Activated T-cell treated with anti-CD3 and anti-CD28 coated beads, Interleukin-2, amount 50 U/mL, for 24 hours (primary cell): ENCODE measurements around the gene TANGO2.

Source experiments
- DNase-seq: peaks from one replicate; pipeline ENCODE4 v3.0.0-alpha.2; 2020
- H3K27ac Mint-ChIP-seq: 2 replicates; pipeline ENCODE4 v1.8.0; 2020; ENCODE audit warnings: mild to moderate bottlenecking, mixed read lengths
- H3K27me3 Mint-ChIP-seq: 2 replicates; pipeline ENCODE4 v1.8.0; 2020; ENCODE audit warnings: mixed read lengths
- H3K36me3 Mint-ChIP-seq: 2 replicates; pipeline ENCODE4 v1.8.0; 2020; ENCODE audit warnings: low read depth, mixed read lengths
- H3K4me1 Mint-ChIP-seq: 2 replicates; pipeline ENCODE4 v1.8.0; 2020; ENCODE audit warnings: low read depth, mixed read lengths
- H3K4me3 Mint-ChIP-seq: 2 replicates; pipeline ENCODE4 v1.8.0; 2020; ENCODE audit warnings: mild to moderate bottlenecking, moderate library complexity, mixed read lengths
- H3K9me3 Mint-ChIP-seq: 2 replicates; pipeline ENCODE4 v1.8.0; 2020; ENCODE audit warnings: mixed read lengths

Gene TANGO2

GRCh38 chr22:20011123-20011992 is 9.6 kb upstream of the TANGO2 start:
- Mint-ChIP-seq H3K4me1 (peaks cover 1% of the 10 kb centered on the region), H3K9me3 (no peaks in the 10 kb centered on the region), H3K4me3 (no peak overlapping the region), H3K27ac (no peak overlapping the region), H3K27me3 (peaks cover 11% of the 10 kb centered on the region), H3K36me3 (no peaks in the 10 kb centered on the region)
- no peak for DNase-seq

GRCh38 chr22:20011993-20012740 is 8.7 kb upstream of the TANGO2 start:
- Mint-ChIP-seq H3K27me3 (peaks cover 11% of the 10 kb centered on the region), H3K9me3 (no peaks in the 10 kb centered on the region), H3K4me1 (peaks cover 3% of the 10 kb centered on the region), H3K27ac (no peak overlapping the region), H3K36me3 (no peaks in the 10 kb centered on the region), H3K4me3 (no peak overlapping the region)
- DNase-seq, result no peak

- Mint-ChIP-seq H3K4me3 (no peak overlapping the region), H3K27me3 (peaks cover 15% of the 10 kb centered on the region), H3K4me1 (peaks cover 8% of the 10 kb centered on the region), H3K27ac (no peak overlapping the region), H3K9me3 (no peaks in the 10 kb centered on the region), H3K36me3 (no peaks in the 10 kb centered on the region)
- DNase-seq, result no peak
Measured at GRCh38 chr22:20012741-20013331, 8.1 kb upstream of the TANGO2 start.

GRCh38 chr22:20013382-20013871 is 7.5 kb upstream of the TANGO2 start:
- peak; percentile 48 for DNase-seq
- Mint-ChIP-seq H3K4me1 (peaks cover 8% of the 10 kb centered on the region), H3K9me3 (no peaks in the 10 kb centered on the region)

GRCh38 chr22:20014526-20015186 is 6.3 kb upstream of the TANGO2 start:
- no peaks in the 10 kb centered on the region for H3K9me3 Mint-ChIP-seq
- no peak overlapping the region for H3K4me3 Mint-ChIP-seq
- H3K36me3 Mint-ChIP-seq, result no peaks in the 10 kb centered on the region
- peaks cover 20% of the 10 kb centered on the region for H3K27me3 Mint-ChIP-seq
- H3K27ac Mint-ChIP-seq, result no peak overlapping the region
- no peak for DNase-seq
- H3K4me1 Mint-ChIP-seq, result peaks cover 8% of the 10 kb centered on the region

More at GRCh38 chr22:20013382-20013871, 7.5 kb upstream of the TANGO2 start:
- H3K27me3 Mint-ChIP-seq, result peaks cover 16% of the 10 kb centered on the region
- H3K36me3 Mint-ChIP-seq, result no peaks in the 10 kb centered on the region
- H3K4me3 Mint-ChIP-seq, result no peak overlapping the region
- no peak overlapping the region for H3K27ac Mint-ChIP-seq

- peaks cover 11% of the 10 kb centered on the region for H3K4me1 Mint-ChIP-seq
- H3K36me3 Mint-ChIP-seq, result no peaks in the 10 kb centered on the region
- no peak for DNase-seq
- peak overlapping the region; percentile 52 for H3K4me3 Mint-ChIP-seq
- H3K9me3 Mint-ChIP-seq, result no peaks in the 10 kb centered on the region
- H3K27ac Mint-ChIP-seq, result no peak overlapping the region
- H3K27me3 Mint-ChIP-seq, result peaks cover 20% of the 10 kb centered on the region
Measured at GRCh38 chr22:20015187-20015625, 5.7 kb upstream of the TANGO2 start.

- peak; percentile 67 for DNase-seq
- H3K4me1 Mint-ChIP-seq, result peaks cover 16% of the 10 kb centered on the region
- peaks cover 1% of the 10 kb centered on the region for H3K36me3 Mint-ChIP-seq
- no peaks in the 10 kb centered on the region for H3K9me3 Mint-ChIP-seq
- H3K4me3 Mint-ChIP-seq, result peak overlapping the region; percentile 33
- no peak overlapping the region for H3K27ac Mint-ChIP-seq
- peaks cover 20% of the 10 kb centered on the region for H3K27me3 Mint-ChIP-seq
Measured at GRCh38 chr22:20015971-20016733, 4.8 kb upstream of the TANGO2 start.

- Mint-ChIP-seq H3K27ac (peak within 1 kb of the TSS; percentile 68), H3K4me3 (peak within 1 kb of the TSS; percentile 79)
- DNase-seq, result peak; percentile 96
Measured at GRCh38 chr22:20016734-20017621, 3.9 kb upstream of the TANGO2 start, which contains the start of gene ARVCF. TSS of gene ARVCF (minus strand) at chr22:20016823. CDS start at chr22:19990794, 26,029 bp downstream.

GRCh38 chr22:20017622-20017958 is 3.3 kb upstream of the TANGO2 start:
- Mint-ChIP-seq H3K9me3 (no peaks in the 10 kb centered on the region), H3K27me3 (peaks cover 20% of the 10 kb centered on the region), H3K36me3 (peaks cover 10% of the 10 kb centered on the region), H3K27ac (no peak overlapping the region), H3K4me3 (peak overlapping the region; percentile 79), H3K4me1 (peaks cover 25% of the 10 kb centered on the region)
- no peak for DNase-seq

More at GRCh38 chr22:20016734-20017621, 3.9 kb upstream of the TANGO2 start, which contains the start of gene ARVCF:
- Mint-ChIP-seq H3K4me1 (peaks cover 19% of the 10 kb centered on the region), H3K9me3 (no peaks in the 10 kb centered on the region), H3K36me3 (peaks cover 8% of the 10 kb centered on the region), H3K27me3 (peaks cover 20% of the 10 kb centered on the region)

- peak overlapping the region; percentile 79 for H3K4me3 Mint-ChIP-seq
- peaks cover 11% of the 10 kb centered on the region for H3K36me3 Mint-ChIP-seq
- H3K27ac Mint-ChIP-seq, result no peak overlapping the region
Measured at GRCh38 chr22:20018001-20018400, 2.9 kb upstream of the TANGO2 start.

GRCh38 chr22:20019661-20020532 is 1.0 kb upstream of the TANGO2 start:
- Mint-ChIP-seq H3K9me3 (no peaks in the 10 kb centered on the region), H3K27ac (peak overlapping the region; percentile 61)

More at GRCh38 chr22:20018001-20018400, 2.9 kb upstream of the TANGO2 start:
- DNase-seq, result no peak
- peaks cover 20% of the 10 kb centered on the region for H3K27me3 Mint-ChIP-seq
- no peaks in the 10 kb centered on the region for H3K9me3 Mint-ChIP-seq
- H3K4me1 Mint-ChIP-seq, result peaks cover 30% of the 10 kb centered on the region

More at GRCh38 chr22:20019661-20020532, 1.0 kb upstream of the TANGO2 start:
- Mint-ChIP-seq H3K36me3 (peaks cover 16% of the 10 kb centered on the region), H3K4me1 (peaks cover 34% of the 10 kb centered on the region), H3K27me3 (peaks cover 16% of the 10 kb centered on the region), H3K4me3 (peak overlapping the region; percentile 93)
- DNase-seq, result no peak
